GM23338 (cell line): Measurements from ENCODE around the gene CHMP4B. TPM values are rescaled to one million over a fixed set of nuclear protein-coding genes. Genes with fewer than 3 reads are reported as not detected.

Experiments
- ATAC-seq: fragments of 200-7000 bp; cut with Tn5 transposase; 3 replicates; pipeline ENCODE4 v1.9.1; 2020
- DNase-seq: peaks from one replicate; pipeline ENCODE4 v3.0.0-alpha.2; 2015; ENCODE audit warnings: low spot score
- H2AFZ ChIP-seq: fragments of 200-600 bp; sonication (generic); 2 replicates; pipeline ENCODE4 v1.8.0; 2016; ENCODE audit warnings: antibody characterized with exemption, mild to moderate bottlenecking, moderate library complexity
- H3F3A ChIP-seq: fragments of 200-600 bp; sonication (generic); replicated peaks from 2 replicates; pipeline ENCODE4 v1.8.0; 2017; ENCODE audit warnings: antibody characterized with exemption, mixed run types, low read depth
- H3K27ac ChIP-seq: fragments of 200-600 bp; sonication (generic); 2 replicates; pipeline ENCODE4 v1.6.1; 2016; ENCODE audit warnings: low read depth
- H3K27me3 ChIP-seq: fragments of 200-600 bp; sonication (generic); 2 replicates; pipeline ENCODE4 v1.8.0; 2016; ENCODE audit warnings: mild to moderate bottlenecking, mixed run types, moderate library complexity; ENCODE audit not compliant: insufficient read depth
- H3K36me3 ChIP-seq: fragments of 200-600 bp; sonication (generic); 2 replicates; pipeline ENCODE4 v1.8.0; 2016; ENCODE audit warnings: mild to moderate bottlenecking; ENCODE audit not compliant: insufficient read depth
- H3K4me1 ChIP-seq: fragments of 200-600 bp; sonication (generic); 2 replicates; pipeline ENCODE4 v1.8.0; 2016; ENCODE audit warnings: mild to moderate bottlenecking, moderate library complexity; ENCODE audit not compliant: insufficient read depth
- H3K4me2 ChIP-seq: fragments of 200-600 bp; sonication (generic); 2 replicates; pipeline ENCODE4 v1.7.1; 2017; ENCODE audit warnings: mixed run types
- H3K4me3 ChIP-seq: fragments of 200-600 bp; sonication (generic); 2 replicates; pipeline ENCODE4 v1.6.1; 2016; ENCODE audit warnings: mixed run types
- H3K79me2 ChIP-seq: fragments of 200-600 bp; sonication (generic); replicated peaks from 2 replicates; pipeline ENCODE4 v1.8.0; 2017; ENCODE audit warnings: mild to moderate bottlenecking; ENCODE audit not compliant: insufficient read depth
- H3K9me2 ChIP-seq: fragments of 200-600 bp; sonication (generic); 2 replicates; pipeline ENCODE4 v1.8.0; 2017; ENCODE audit not compliant: insufficient read depth
- H4K20me1 ChIP-seq: fragments of 200-600 bp; sonication (generic); replicated peaks from 2 replicates; pipeline ENCODE4 v1.8.0; 2017; ENCODE audit warnings: mild to moderate bottlenecking; ENCODE audit not compliant: insufficient read depth
- H3K27ac Mint-ChIP-seq: 2 replicates; pipeline ENCODE4 v1.8.0; 2020; ENCODE audit warnings: inconsistent platforms, mild to moderate bottlenecking, moderate library complexity, mixed read lengths
- H3K27me3 Mint-ChIP-seq: 3 replicates; pipeline ENCODE4 v1.8.0; 2022; ENCODE audit warnings: low read depth, mild to moderate bottlenecking, moderate library complexity, mixed read lengths, inconsistent platforms; ENCODE audit not compliant: insufficient read depth, poor library complexity
- H3K36me3 Mint-ChIP-seq: 3 replicates; pipeline ENCODE4 v1.8.0; 2021; ENCODE audit warnings: low read depth, mild to moderate bottlenecking, inconsistent platforms, moderate library complexity, mixed read lengths
- H3K4me1 Mint-ChIP-seq: 3 replicates; pipeline ENCODE4 v1.8.0; 2020; ENCODE audit warnings: mild to moderate bottlenecking, inconsistent platforms, mixed read lengths
- H3K4me3 Mint-ChIP-seq: 3 replicates; pipeline ENCODE4 v1.8.0; 2021; ENCODE audit warnings: moderate library complexity, mild to moderate bottlenecking, inconsistent platforms, mixed read lengths
- H3K9me3 Mint-ChIP-seq: 3 replicates; pipeline ENCODE4 v1.8.0; 2020; ENCODE audit warnings: moderate library complexity, mild to moderate bottlenecking, inconsistent platforms, mixed read lengths
- CREB1 ChIP-seq: fragments of 250-450 bp; sonication (Bioruptor Pico); IDR thresholded peaks from 2 replicates; pipeline ENCODE4 v1.5.0; 2020; ENCODE audit warnings: low read depth, mild to moderate bottlenecking, moderate library complexity
- CTCF ChIP-seq, 2 experiments: fragments of 200-600 bp in 1 of 2; sonication (generic) in 1 of 2; conservative IDR thresholded peaks; 2 replicates each; pipeline versions ENCODE4 v1.5.1 to v1.6.1; 2016 to 2017; ENCODE audit warnings: antibody characterized with exemption in 2 of 2, low read depth in 2 of 2, mild to moderate bottlenecking in 2 of 2, moderate library complexity in 1 of 2
- EZH2phosphoT487 ChIP-seq: fragments of 200-600 bp; sonication (generic); IDR thresholded peaks from one replicate; pipeline ENCODE4 v1.8.1; 2018; ENCODE audit warnings: antibody characterized with exemption; ENCODE audit not compliant: unreplicated experiment
- JUNB ChIP-seq: IDR thresholded peaks from one replicate; pipeline ENCODE4 v1.6.1; 2016; ENCODE audit warnings: antibody characterized with exemption; ENCODE audit not compliant: unreplicated experiment
- NANOG ChIP-seq: IDR thresholded peaks from 2 replicates; pipeline ENCODE4 v1.6.1; 2016; ENCODE audit warnings: antibody characterized with exemption, borderline replicate concordance
- POLR2AphosphoS5 ChIP-seq: IDR thresholded peaks from 2 replicates; pipeline ENCODE4 v1.6.1; 2016; ENCODE audit warnings: antibody characterized with exemption, low read depth
- REST ChIP-seq: IDR thresholded peaks from one replicate; pipeline ENCODE4 v1.6.1; 2018; ENCODE audit warnings: antibody characterized with exemption; ENCODE audit not compliant: unreplicated experiment
- STAT1 ChIP-seq: IDR thresholded peaks from one replicate; pipeline ENCODE4 v1.6.1; 2016; ENCODE audit warnings: antibody characterized with exemption; ENCODE audit not compliant: unreplicated experiment
- ZNF114 ChIP-seq: fragments of 250-450 bp; sonication (Bioruptor Pico); IDR thresholded peaks from 2 replicates; pipeline ENCODE4 v1.5.0; 2020; ENCODE audit warnings: mild to moderate bottlenecking, moderate library complexity
- ZNF462 ChIP-seq: fragments of 250-450 bp; sonication (Bioruptor Pico); IDR thresholded peaks from 2 replicates; pipeline ENCODE4 v1.5.0; 2020; ENCODE audit warnings: mild to moderate bottlenecking, moderate library complexity
- polyA plus RNA-seq: library from polyadenylated mRNA; unstranded; fragments of >200 nt; fragmentation: Nextera tagmentation; extraction: Ambion mirVana; gene quantifications from 2 replicates; pipeline ENCODE4 v1.2.1, GENCODE V29; 2016
- total RNA-seq: library from RNA; depleted of rRNA; stranded (reverse); fragments of >200 nt; shearing (Covaris generic); gene quantifications from 2 replicates; pipeline ENCODE4 v1.2.3, GENCODE V29; 2014

CHMP4B gene
- total and polyA plus RNA-seq, 2 experiments from 2014 or later, result 14.5 to 49.3 TPM

GRCh38 chr20:33884633-33885032, 73.5 kb downstream of the CHMP4B start (continued):
- TF ChIP-seq CTCF (conservative IDR thresholded peaks at IDR 0.05; ENCODE audit: low read depth in 2 of 2) (no peak), POLR2AphosphoS5 (no peak), ZNF114 (CRISPR knock-in tag) (no peak)

GRCh38 chr20:33889312-33889711, 78.2 kb downstream of the CHMP4B start:
- no peaks in the 10 kb centered on the region for H3K36me3 ChIP-seq
- H3K79me2 ChIP-seq, result no peaks in the 10 kb centered on the region
- DNase-seq, result no peak
- Mint-ChIP-seq H3K27me3 (peaks cover 11% of the 10 kb centered on the region), H3K36me3 (no peaks in the 10 kb centered on the region), H3K4me1 (no peaks in the 10 kb centered on the region), H3K27ac (no peak overlapping the region), H3K4me3 (no peak overlapping the region), H3K9me3 (no peaks in the 10 kb centered on the region)
- no peak for ATAC-seq
- H3K27me3 ChIP-seq, result no peaks in the 10 kb centered on the region
- no peaks in the 10 kb centered on the region for H3K4me1 ChIP-seq
- H3K4me2 ChIP-seq, result no peak overlapping the region
- no peaks in the 10 kb centered on the region for H3K9me2 ChIP-seq
- H3K27ac ChIP-seq, result no peak overlapping the region
- no peak overlapping the region for H3K4me3 ChIP-seq
- H4K20me1 ChIP-seq, result no peaks in the 10 kb centered on the region
- no peak overlapping the region for H2AFZ ChIP-seq
- no peaks in the 10 kb centered on the region for H3F3A ChIP-seq
- TF ChIP-seq NANOG (no peak), EZH2phosphoT487 (no peak), ZNF462 (no peak), REST (no peak), POLR2AphosphoS5 (no peak), ZNF114 (CRISPR knock-in tag) (no peak), CREB1 (no peak), CTCF (conservative IDR thresholded peaks at IDR 0.05; ENCODE audit: low read depth in 2 of 2) (no peak), JUNB (no peak), STAT1 (no peak)
